Measurements from ENCODE around the gene SEMA4C. TPM values are rescaled to one million over a fixed set of nuclear protein-coding genes. Genes with fewer than 3 reads are reported as not detected.

The SEMA4C gene
- total RNA-seq, 4 donors from 2014 or later, result 10.4 to 27.1 (median 17.8) TPM

- no peak for TF ChIP-seq CTCF (IDR thresholded peaks at IDR 0.05; ENCODE audit: low read depth)
These were observed 12.3 kb upstream of the SEMA4C start for GRCh38 chr2:96882230-96882629.

GRCh38 chr2:96881349-96882195 is 11.7 kb upstream of the SEMA4C start:
- TF ChIP-seq CTCF (IDR thresholded peaks at IDR 0.05; ENCODE audit: low read depth), result no peak

DNA sequence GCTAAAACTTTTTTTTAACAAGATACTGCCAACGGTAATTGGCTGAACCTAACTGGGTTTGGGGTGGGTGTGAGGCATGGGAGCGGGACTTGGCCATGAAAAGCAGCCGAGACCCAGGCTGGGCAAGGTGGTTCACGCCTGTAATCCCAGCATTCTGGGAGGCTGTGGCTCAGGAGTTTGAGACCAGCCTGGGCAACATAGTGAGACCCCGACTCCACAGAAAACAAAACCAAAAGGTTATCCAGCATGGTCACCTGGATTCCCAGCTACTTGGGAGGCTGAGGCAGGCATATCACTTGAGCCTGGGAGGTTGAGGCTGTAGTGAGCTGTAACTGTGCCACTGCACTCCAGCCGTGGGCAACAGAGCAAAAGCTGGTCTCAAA is 11.0 kb upstream of the SEMA4C start:
- TF ChIP-seq CTCF (IDR thresholded peaks at IDR 0.05; ENCODE audit: low read depth), result no peak

GRCh38 chr2:96879545-96880040 is 9.7 kb upstream of the SEMA4C start:
- no peak for TF ChIP-seq CTCF (IDR thresholded peaks at IDR 0.05; ENCODE audit: low read depth)

GRCh38 chr2:96878796-96879544 is 9.1 kb upstream of the SEMA4C start:
- TF ChIP-seq CTCF (IDR thresholded peaks at IDR 0.05; ENCODE audit: low read depth), result no peak

DNA sequence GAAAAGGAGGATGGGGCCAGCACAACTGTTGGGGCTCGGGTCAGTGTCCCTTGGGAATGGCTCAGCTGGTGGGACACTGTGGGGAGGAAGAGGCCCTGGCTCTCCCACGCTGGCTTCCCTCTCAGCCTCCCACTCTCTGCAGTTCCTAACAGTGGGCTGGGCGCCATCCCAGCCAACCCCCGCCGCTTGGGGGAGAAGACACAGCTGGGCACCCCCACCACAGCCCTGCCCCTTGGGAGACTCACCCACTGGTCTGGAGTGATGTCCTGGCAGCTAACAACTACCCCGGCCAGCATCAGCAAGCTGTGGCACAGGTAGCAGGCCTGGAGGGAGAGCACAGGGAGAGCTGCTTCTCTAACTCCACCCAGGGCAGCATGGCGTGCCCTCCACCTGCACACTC is 8.3 kb upstream of the SEMA4C start:
- no peak for TF ChIP-seq CTCF (IDR thresholded peaks at IDR 0.05; ENCODE audit: low read depth)

- TF ChIP-seq CTCF (IDR thresholded peaks at IDR 0.05; ENCODE audit: low read depth), result no peak
These were observed 7.8 kb upstream of the SEMA4C start for GRCh38 chr2:96877631-96878092.
